ENCODE results near the gene NEU3.
A peak's percentile ranks its signal among the peaks of the same experiment; 100 is the strongest.
"Not testable (repeated sequence)": the region's sequence is repeated elsewhere in the genome, so short reads cannot be mapped to it uniquely, and the experiment has no call there.

NEU3 gene

DNA sequence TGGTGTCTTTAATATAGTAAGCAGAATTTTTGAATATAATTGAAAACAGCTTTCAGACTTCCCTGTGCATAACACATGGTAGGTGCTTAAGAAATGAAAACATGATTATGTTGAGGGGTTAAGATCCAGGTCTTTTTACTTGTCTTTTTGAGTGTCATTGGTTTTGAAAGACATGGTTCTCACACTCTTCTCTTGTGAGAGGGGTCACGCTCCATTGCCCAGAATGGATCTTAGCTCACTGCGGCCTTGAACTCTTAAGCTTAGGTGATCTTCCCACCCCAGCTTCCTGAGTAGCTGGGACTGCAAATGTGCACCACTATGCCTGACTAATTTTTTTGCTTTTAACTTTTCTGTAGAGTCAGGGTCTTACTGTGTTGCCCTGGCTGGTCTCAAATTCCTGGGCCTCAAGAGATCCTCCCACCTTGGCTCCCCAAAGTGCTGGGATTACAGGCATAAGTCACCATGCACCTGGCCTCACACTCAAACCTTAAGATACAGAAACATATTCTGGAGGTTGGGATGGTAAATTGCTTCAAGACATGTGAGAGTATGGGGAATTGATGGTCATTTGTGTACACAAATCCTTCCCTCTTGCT lies 38.3 kb upstream of the NEU3 start:
- Histone ChIP-seq H3K36me3 (ENCODE audit: insufficient read depth, insufficient read length, low read length) (peaks cover 29% of the 10 kb centered on the region), H3K9me3 (ENCODE audit: insufficient read depth, low read length) (no peaks in the 10 kb centered on the region), H3K4me1 (ENCODE audit: insufficient read depth, insufficient read length) (no peaks in the 10 kb centered on the region), H3K27me3 (ENCODE audit: insufficient read depth, insufficient read length) (no peaks in the 10 kb centered on the region), H3K9ac (ENCODE audit: insufficient read length, low read depth) (peak overlapping the region; percentile 86), H3K4me3 (ENCODE audit: insufficient read length, low read depth) (peak overlapping the region; percentile 66)
- TF ChIP-seq SUZ12 (IDR thresholded peaks at IDR 0.05; ENCODE audit: extremely low read depth, insufficient read depth, insufficient read length) (no peak), ZNF274 (IDR thresholded peaks at IDR 0.05; ENCODE audit: low read depth, low read length) (no peak), YY1 (IDR thresholded peaks at IDR 0.05; ENCODE audit: insufficient read depth, insufficient read length) (no peak)
- no peak for DNase-seq (ENCODE audit: low read depth, low spot score)

DNA sequence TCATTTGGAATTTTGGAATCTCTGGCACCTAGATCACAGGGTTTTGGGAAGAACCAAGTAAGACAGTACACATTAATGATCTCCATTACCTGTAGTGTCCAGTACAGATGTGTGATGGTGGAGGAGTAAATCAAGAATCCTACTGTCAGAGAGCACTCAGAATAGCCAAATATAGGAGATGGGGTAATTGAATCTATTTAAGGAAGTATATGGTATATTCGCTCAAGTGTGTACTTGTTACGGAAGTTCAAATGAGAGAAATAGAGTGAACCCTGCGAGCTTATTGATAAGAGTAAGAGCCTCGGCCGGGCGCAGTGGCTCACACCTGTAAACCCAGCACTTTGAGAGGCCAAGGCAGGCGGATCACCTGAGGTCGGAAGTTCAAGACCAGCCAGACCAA lies 37.5 kb upstream of the NEU3 start:
- Histone ChIP-seq H3K4me1 (ENCODE audit: insufficient read depth, insufficient read length) (no peaks in the 10 kb centered on the region), H3K36me3 (ENCODE audit: insufficient read depth, insufficient read length, low read length) (peaks cover 29% of the 10 kb centered on the region), H3K4me3 (ENCODE audit: insufficient read length, low read depth) (no peak overlapping the region), H3K27me3 (ENCODE audit: insufficient read depth, insufficient read length) (no peaks in the 10 kb centered on the region), H3K9ac (ENCODE audit: insufficient read length, low read depth) (no peak overlapping the region), H3K9me3 (ENCODE audit: insufficient read depth, low read length) (no peaks in the 10 kb centered on the region)
- no peak for DNase-seq (ENCODE audit: low read depth, low spot score)
- TF ChIP-seq ZNF274 (IDR thresholded peaks at IDR 0.05; ENCODE audit: low read depth, low read length) = no peak
- TF ChIP-seq SUZ12 (IDR thresholded peaks at IDR 0.05; ENCODE audit: extremely low read depth, insufficient read depth, insufficient read length) = no peak
- TF ChIP-seq YY1 (IDR thresholded peaks at IDR 0.05; ENCODE audit: insufficient read depth, insufficient read length) = no peak

DNA sequence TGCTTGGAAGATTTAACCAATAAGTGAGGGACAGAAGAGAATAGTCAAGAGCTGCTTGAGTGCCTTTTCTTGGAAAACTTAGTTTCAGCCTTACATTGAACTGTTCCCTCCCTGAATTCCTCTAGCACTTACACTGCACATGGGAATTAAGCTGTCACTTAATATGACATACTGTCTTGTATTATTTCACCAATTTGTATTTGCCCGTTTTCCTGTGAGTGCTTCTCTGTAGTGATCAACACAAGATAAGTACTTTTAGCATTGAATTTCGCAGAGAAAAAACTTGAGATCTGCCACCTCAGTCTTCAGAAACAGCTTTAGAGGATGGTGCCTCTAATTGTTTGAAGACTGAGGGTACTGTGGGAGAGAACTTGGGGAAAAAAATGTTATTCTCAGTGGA lies 36.0 kb upstream of the NEU3 start:
- no peak overlapping the region for H3K9ac ChIP-seq (ENCODE audit: insufficient read length, low read depth)
- no peak overlapping the region for H3K4me3 ChIP-seq (ENCODE audit: insufficient read length, low read depth)
- no peaks in the 10 kb centered on the region for H3K4me1 ChIP-seq (ENCODE audit: insufficient read depth, insufficient read length)
- no peaks in the 10 kb centered on the region for H3K9me3 ChIP-seq (ENCODE audit: insufficient read depth, low read length)
- no peaks in the 10 kb centered on the region for H3K27me3 ChIP-seq (ENCODE audit: insufficient read depth, insufficient read length)
- TF ChIP-seq YY1 (IDR thresholded peaks at IDR 0.05; ENCODE audit: insufficient read depth, insufficient read length) (no peak), SUZ12 (IDR thresholded peaks at IDR 0.05; ENCODE audit: extremely low read depth, insufficient read depth, insufficient read length) (no peak), ZNF274 (IDR thresholded peaks at IDR 0.05; ENCODE audit: low read depth, low read length) (no peak)
- DNase-seq (ENCODE audit: low read depth, low spot score) = no peak
- peaks cover 29% of the 10 kb centered on the region for H3K36me3 ChIP-seq (ENCODE audit: insufficient read depth, insufficient read length, low read length)

DNA sequence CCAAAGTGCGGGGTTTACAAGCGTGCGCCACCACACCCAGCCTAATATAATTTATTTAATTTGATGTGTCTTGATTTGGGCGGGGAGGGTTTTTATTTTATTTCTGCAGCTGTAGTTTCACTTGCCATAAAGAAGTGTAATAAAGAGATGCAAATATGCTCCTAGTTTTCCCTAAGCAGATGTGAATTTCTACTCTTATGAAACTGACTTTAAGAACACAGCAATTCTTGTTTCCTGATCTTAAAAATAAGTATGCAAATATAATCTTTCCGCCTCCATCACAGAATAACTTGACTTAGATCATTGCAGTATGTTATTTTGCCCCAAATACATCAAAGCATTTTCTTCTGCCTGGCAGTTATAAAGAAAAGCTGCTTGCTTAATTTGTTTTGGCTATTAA lies 35.3 kb upstream of the NEU3 start:
- Histone ChIP-seq H3K9me3 (ENCODE audit: insufficient read depth, low read length) (no peaks in the 10 kb centered on the region), H3K36me3 (ENCODE audit: insufficient read depth, insufficient read length, low read length) (peaks cover 29% of the 10 kb centered on the region), H3K9ac (ENCODE audit: insufficient read length, low read depth) (no peak overlapping the region), H3K27me3 (ENCODE audit: insufficient read depth, insufficient read length) (no peaks in the 10 kb centered on the region), H3K4me1 (ENCODE audit: insufficient read depth, insufficient read length) (no peaks in the 10 kb centered on the region), H3K4me3 (ENCODE audit: insufficient read length, low read depth) (no peak overlapping the region)
- DNase-seq (ENCODE audit: low read depth, low spot score) = no peak
- TF ChIP-seq ZNF274 (IDR thresholded peaks at IDR 0.05; ENCODE audit: low read depth, low read length) (no peak), YY1 (IDR thresholded peaks at IDR 0.05; ENCODE audit: insufficient read depth, insufficient read length) (no peak)

DNA sequence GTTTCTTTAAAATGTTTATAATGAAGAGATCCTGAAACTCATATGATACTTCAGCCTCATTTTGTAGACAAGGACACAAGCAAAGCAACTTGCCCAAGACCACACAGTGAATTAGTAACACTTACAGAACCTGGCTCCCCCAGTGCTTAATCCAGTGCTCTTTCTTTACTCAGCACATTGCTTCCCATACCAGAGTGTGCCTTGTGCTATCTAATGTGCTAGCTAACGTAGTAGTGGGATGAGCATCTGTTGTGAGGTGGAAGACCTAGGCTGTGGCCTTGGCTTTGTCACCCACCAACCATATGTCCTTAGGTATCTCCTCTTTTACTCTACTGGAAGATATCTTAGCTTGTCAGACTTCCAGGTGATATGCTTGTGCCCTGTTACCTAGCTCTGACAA lies 34.5 kb upstream of the NEU3 start:
- Histone ChIP-seq H3K4me3 (ENCODE audit: insufficient read length, low read depth) (no peak overlapping the region), H3K9ac (ENCODE audit: insufficient read length, low read depth) (no peak overlapping the region), H3K36me3 (ENCODE audit: insufficient read depth, insufficient read length, low read length) (peaks cover 30% of the 10 kb centered on the region)

DNA sequence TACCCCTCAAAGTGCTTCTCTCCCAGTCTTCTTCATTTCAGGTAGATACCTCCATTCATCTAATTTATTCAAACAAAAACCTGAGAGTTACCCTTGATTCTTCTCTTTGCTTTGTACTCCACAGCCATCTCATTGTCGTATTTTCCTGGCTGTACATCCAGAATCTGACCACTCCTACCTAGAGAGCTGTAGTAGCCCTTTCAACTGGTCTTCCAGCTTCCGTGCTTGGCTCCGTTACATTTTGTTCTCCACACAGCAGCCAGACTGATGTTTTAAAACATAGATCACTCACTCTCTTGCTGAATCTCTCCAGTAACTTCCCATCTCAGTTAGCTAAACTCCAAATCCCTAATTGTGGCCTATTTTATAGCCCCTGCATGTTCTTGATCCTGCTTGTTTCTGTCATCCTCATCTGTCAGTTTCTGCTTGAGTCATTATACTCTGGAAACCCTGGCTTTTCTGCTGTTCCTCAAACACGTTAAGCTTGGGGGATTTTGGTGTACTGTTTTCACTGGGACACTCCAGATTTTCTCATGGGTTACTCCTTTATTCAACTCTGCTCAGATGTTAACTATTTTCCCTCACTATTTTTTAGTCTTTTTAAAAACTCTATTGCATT lies 32.2 kb upstream of the NEU3 start:
- no peak for TF ChIP-seq SUZ12 (IDR thresholded peaks at IDR 0.05; ENCODE audit: extremely low read depth, insufficient read depth, insufficient read length)
- TF ChIP-seq ZNF274 (IDR thresholded peaks at IDR 0.05; ENCODE audit: low read depth, low read length) = no peak
- no peak for TF ChIP-seq YY1 (IDR thresholded peaks at IDR 0.05; ENCODE audit: insufficient read depth, insufficient read length)
- H3K4me3 ChIP-seq (ENCODE audit: insufficient read length, low read depth) = no peak overlapping the region
- no peaks in the 10 kb centered on the region for H3K27me3 ChIP-seq (ENCODE audit: insufficient read depth, insufficient read length)
- no peaks in the 10 kb centered on the region for H3K4me1 ChIP-seq (ENCODE audit: insufficient read depth, insufficient read length)
- peaks cover 26% of the 10 kb centered on the region for H3K36me3 ChIP-seq (ENCODE audit: insufficient read depth, insufficient read length, low read length)
- no peak overlapping the region for H3K9ac ChIP-seq (ENCODE audit: insufficient read length, low read depth)
- no peaks in the 10 kb centered on the region for H3K9me3 ChIP-seq (ENCODE audit: insufficient read depth, low read length)
- no peak for DNase-seq (ENCODE audit: low read depth, low spot score)

More for the DNA sequence above, 34.5 kb upstream of the NEU3 start:
- no peaks in the 10 kb centered on the region for H3K9me3 ChIP-seq (ENCODE audit: insufficient read depth, low read length)
- H3K4me1 ChIP-seq (ENCODE audit: insufficient read depth, insufficient read length) = no peaks in the 10 kb centered on the region
- no peaks in the 10 kb centered on the region for H3K27me3 ChIP-seq (ENCODE audit: insufficient read depth, insufficient read length)
- TF ChIP-seq ZNF274 (IDR thresholded peaks at IDR 0.05; ENCODE audit: low read depth, low read length) = no peak
- TF ChIP-seq YY1 (IDR thresholded peaks at IDR 0.05; ENCODE audit: insufficient read depth, insufficient read length) = no peak
- TF ChIP-seq SUZ12 (IDR thresholded peaks at IDR 0.05; ENCODE audit: extremely low read depth, insufficient read depth, insufficient read length) = no peak
- DNase-seq (ENCODE audit: low read depth, low spot score) = no peak

GRCh38 chr11:74957937-74958629 lies 30.6 kb upstream of the NEU3 start:
- Histone ChIP-seq H3K4me3 (ENCODE audit: insufficient read length, low read depth) (no peak overlapping the region), H3K27me3 (ENCODE audit: insufficient read depth, insufficient read length) (no peaks in the 10 kb centered on the region), H3K4me1 (ENCODE audit: insufficient read depth, insufficient read length) (no peaks in the 10 kb centered on the region), H3K9ac (ENCODE audit: insufficient read length, low read depth) (no peak overlapping the region), H3K9me3 (ENCODE audit: insufficient read depth, low read length) (no peaks in the 10 kb centered on the region), H3K36me3 (ENCODE audit: insufficient read depth, insufficient read length, low read length) (peaks cover 22% of the 10 kb centered on the region)
- TF ChIP-seq SUZ12 (IDR thresholded peaks at IDR 0.05; ENCODE audit: extremely low read depth, insufficient read depth, insufficient read length) (no peak), ZNF274 (IDR thresholded peaks at IDR 0.05; ENCODE audit: low read depth, low read length) (no peak), YY1 (IDR thresholded peaks at IDR 0.05; ENCODE audit: insufficient read depth, insufficient read length) (no peak)
- DNase-seq (ENCODE audit: low read depth, low spot score) = no peak

DNA sequence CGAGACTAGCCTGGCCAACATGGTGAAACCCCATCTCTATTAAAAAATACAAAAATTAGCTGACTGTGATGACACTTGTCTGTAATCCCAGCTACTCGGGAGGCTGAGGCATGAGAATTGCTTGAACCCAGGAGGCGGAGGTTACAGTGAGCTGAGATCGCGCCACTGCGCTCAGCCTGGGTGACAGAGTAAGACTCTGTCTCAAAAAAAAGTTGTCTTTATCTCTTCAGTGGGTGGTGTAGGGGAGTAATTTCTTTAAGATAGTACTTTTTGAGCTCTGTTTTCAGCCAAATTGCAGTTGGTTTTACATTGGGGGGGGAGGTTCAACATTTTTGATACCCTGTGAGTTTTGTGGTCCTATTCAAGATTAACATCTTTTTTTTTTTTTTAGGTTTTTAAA lies 28.6 kb upstream of the NEU3 start:
- H3K27me3 ChIP-seq (ENCODE audit: insufficient read depth, insufficient read length); H3K9me3 ChIP-seq (ENCODE audit: insufficient read depth, low read length); H3K4me1 ChIP-seq (ENCODE audit: insufficient read depth, insufficient read length); H3K9ac ChIP-seq (ENCODE audit: insufficient read length, low read depth); H3K4me3 ChIP-seq (ENCODE audit: insufficient read length, low read depth); DNase-seq (ENCODE audit: low read depth, low spot score): not testable (repeated sequence)
- peaks cover 21% of the 10 kb centered on the region for H3K36me3 ChIP-seq (ENCODE audit: insufficient read depth, insufficient read length, low read length)
